MM.1S (cell line): ENCODE data around the gene RGS6.

Experiments used
- EZH2 ChIP-seq: fragments of 300-600 bp; sonication (generic); optimal IDR thresholded peaks from 2 replicates; pipeline ENCODE3; 2017; ENCODE audit warnings: low read depth, mild to moderate bottlenecking, antibody characterized with exemption, low read length, mixed read lengths
- EZH2phosphoT487 ChIP-seq: fragments of 300-600 bp; sonication (generic); IDR thresholded peaks from 2 replicates; pipeline ENCODE4 v1.6.1; 2018; ENCODE audit warnings: antibody characterized with exemption, low read length

DNA sequence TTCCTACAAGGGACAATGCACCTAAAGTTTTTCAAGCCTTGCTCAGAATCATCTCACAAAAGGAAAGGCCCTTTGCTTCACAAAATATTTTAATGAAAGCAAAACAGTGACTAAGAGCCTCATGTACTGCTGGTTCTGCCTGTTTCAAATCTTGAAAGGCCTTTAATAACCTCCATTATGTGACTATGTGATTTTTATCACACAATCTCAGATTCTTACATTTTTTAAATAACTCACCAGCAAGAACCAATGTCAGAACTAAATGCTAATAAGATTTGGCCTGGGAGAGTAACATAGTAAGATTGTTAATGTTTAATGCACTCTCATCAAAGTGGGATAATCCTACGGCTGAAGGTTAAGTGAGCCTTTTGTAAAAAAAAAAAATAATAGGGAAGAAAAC is 378.9 kb downstream of the RGS6 start:
- TF ChIP-seq EZH2phosphoT487 (no peak), EZH2 (no peak)
